ENCODE data around the gene SUGP2.

DNA sequence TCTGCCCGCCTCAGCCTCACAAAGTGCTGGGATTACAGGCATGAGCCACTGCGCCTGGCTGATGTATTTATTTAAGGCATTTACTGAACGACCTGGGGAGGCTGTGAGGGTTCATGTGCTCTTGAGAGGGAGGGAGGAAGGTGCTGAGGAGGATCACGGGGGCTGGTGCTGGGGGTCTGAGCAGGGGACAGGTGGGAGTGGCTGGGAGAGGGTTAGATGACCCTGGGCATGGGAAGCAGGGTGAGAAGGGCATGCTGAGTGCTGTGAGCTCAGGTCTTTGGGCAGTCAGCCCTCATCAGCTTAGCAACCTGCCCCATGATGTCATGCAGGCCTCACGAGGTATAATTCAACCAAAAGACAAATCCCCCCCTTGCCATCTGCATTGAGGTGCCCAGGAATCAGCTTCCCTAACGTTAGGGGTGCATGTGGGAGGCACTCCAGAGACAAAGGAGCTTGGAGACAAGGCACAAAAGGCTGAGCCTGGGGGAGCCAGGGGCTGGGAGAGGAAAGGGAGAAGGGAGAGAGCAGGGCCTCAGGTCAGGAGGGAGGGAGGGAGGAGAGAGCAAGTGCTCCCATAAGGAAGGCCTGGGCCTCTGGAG lies 36.4 kb downstream of the SUGP2 start:
- TF ChIP-seq, protein P1, sequence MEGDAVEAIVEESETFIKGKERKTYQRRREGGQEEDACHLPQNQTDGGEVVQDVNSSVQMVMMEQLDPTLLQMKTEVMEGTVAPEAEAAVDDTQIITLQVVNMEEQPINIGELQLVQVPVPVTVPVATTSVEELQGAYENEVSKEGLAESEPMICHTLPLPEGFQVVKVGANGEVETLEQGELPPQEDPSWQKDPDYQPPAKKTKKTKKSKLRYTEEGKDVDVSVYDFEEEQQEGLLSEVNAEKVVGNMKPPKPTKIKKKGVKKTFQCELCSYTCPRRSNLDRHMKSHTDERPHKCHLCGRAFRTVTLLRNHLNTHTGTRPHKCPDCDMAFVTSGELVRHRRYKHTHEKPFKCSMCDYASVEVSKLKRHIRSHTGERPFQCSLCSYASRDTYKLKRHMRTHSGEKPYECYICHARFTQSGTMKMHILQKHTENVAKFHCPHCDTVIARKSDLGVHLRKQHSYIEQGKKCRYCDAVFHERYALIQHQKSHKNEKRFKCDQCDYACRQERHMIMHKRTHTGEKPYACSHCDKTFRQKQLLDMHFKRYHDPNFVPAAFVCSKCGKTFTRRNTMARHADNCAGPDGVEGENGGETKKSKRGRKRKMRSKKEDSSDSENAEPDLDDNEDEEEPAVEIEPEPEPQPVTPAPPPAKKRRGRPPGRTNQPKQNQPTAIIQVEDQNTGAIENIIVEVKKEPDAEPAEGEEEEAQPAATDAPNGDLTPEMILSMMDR (optimal IDR thresholded peaks at IDR 0.05 in 1 of 3, IDR thresholded peaks at IDR 0.05 in 1 of 3, conservative IDR thresholded peaks at IDR 0.05 in 1 of 3; ENCODE audit: extremely low read depth in 1 of 3, insufficient read depth in 2 of 3, low read length in 3 of 3) = no peak
- no peak for TF ChIP-seq EZH2 (IDR thresholded peaks at IDR 0.05; ENCODE audit: low read length)

Measured in keratinocyte (primary cell).